Natural killer cell (primary cell): ENCODE measurements around the gene CUX1. TPM values are rescaled to one million over a fixed set of nuclear protein-coding genes. Genes with fewer than 3 reads are reported as not detected.

ENCODE experiments used
- ATAC-seq, 3 donors: fragments of 150-1000 bp in 2 of 3; fragments of 200-7000 bp in 1 of 3; cut with Tn5 transposase; 1 replicate in 1 of 3; 2 replicates in 2 of 3; pipeline ENCODE4 v1.10.0; 2021; ENCODE audit warnings: mild to moderate bottlenecking in 2 of 3, moderate library complexity in 2 of 3
- DNase-seq, 2 donors: peaks; one replicate each; pipeline versions ENCODE4 v3.0.0 to v3.0.0-alpha.2; 2013 to 2021; ENCODE audit warnings: mixed read lengths in 1 of 2
- H3K27ac ChIP-seq: one replicate; pipeline ENCODE4 v1.5.1; 2013; ENCODE audit warnings: mild to moderate bottlenecking, low read length
- H3K27me3 ChIP-seq: one replicate; pipeline ENCODE4 v1.6.1; 2013; ENCODE audit warnings: low read length; ENCODE audit not compliant: control insufficient read depth, insufficient read depth
- H3K36me3 ChIP-seq: one replicate; pipeline ENCODE4 v1.6.1; 2013; ENCODE audit warnings: low read length; ENCODE audit not compliant: control insufficient read depth, insufficient read depth
- H3K4me1 ChIP-seq: one replicate; pipeline ENCODE4 v1.6.1; 2013; ENCODE audit warnings: low read length; ENCODE audit not compliant: control insufficient read depth, insufficient read depth
- H3K4me3 ChIP-seq: one replicate; pipeline ENCODE4 v1.5.1; 2013; ENCODE audit warnings: low read length
- H3K9me3 ChIP-seq: one replicate; pipeline ENCODE4 v1.6.1; 2013; ENCODE audit warnings: low read length; ENCODE audit not compliant: control insufficient read depth, insufficient read depth
- H3K27ac Mint-ChIP-seq, 2 donors: one replicate each; pipeline ENCODE4 v1.8.0; 2022; ENCODE audit warnings: mild to moderate bottlenecking in 2 of 2, mixed read lengths in 2 of 2, moderate library complexity in 1 of 2
- H3K27me3 Mint-ChIP-seq, 2 donors: one replicate each; pipeline ENCODE4 v1.8.0; 2022; ENCODE audit warnings: low read depth in 2 of 2, mixed read lengths in 2 of 2
- H3K36me3 Mint-ChIP-seq: one replicate; pipeline ENCODE4 v1.8.0; 2022; ENCODE audit warnings: mixed read lengths
- H3K4me1 Mint-ChIP-seq, 2 donors: one replicate each; pipeline ENCODE4 v1.8.0; 2022; ENCODE audit warnings: mixed read lengths in 2 of 2
- H3K4me3 Mint-ChIP-seq: one replicate; pipeline ENCODE4 v1.8.0; 2022; ENCODE audit warnings: mild to moderate bottlenecking, moderate library complexity, mixed read lengths
- H3K9me3 Mint-ChIP-seq, 2 donors: one replicate each; pipeline ENCODE4 v1.8.0; 2022; ENCODE audit warnings: mixed read lengths in 2 of 2
- CTCF ChIP-seq: fragments of 200-600 bp; IDR thresholded peaks from one replicate; pipeline ENCODE4 v1.8.0; 2022; ENCODE audit warnings: antibody characterized with exemption
- WGBS: methylation state at CpG from one replicate; pipeline ENCODE4 v1.1.7; 2013; ENCODE audit warnings: missing lambda C conversion rate; ENCODE audit not compliant: insufficient coverage; 5-methylcytosine and 5-hydroxymethylcytosine counted together
- intact Hi-C: fragments of 100-400 bp; cut with micrococcal nuclease; formaldehyde crosslinking; loops from one replicate; pipeline ENCODE4 v1.14.2; 2022
- total RNA-seq, 4 donors: library from RNA; stranded (reverse); fragments of 120-200 nt in 1 of 4; gene quantifications; one replicate each; pipeline versions ENCODE4 v1.2.3 to v1.2.4, GENCODE V29; 2013 to 2022

Gene CUX1
- total RNA-seq, 3 donors from 2014 or later (not counting 1 experiment from before 2014, with no cell fraction given), result 59.8 to 77.4 (median 73.6) TPM

GRCh38 chr7:102117743-102118142, 300.3 kb downstream of the CUX1 start:
- peaks cover 12% of the 10 kb centered on the region for H3K36me3 ChIP-seq
- intact Hi-C loops, result no loop called here
- Mint-ChIP-seq H3K27ac (no peak overlapping the region), H3K4me1 (peaks cover 7 to 8% of the 10 kb centered on the region in 2 donors), H3K36me3 (peaks cover 15% of the 10 kb centered on the region), H3K4me3 (no peak overlapping the region), H3K27me3 (no peaks in the 10 kb centered on the region), H3K9me3 (no peaks in the 10 kb centered on the region)
- ATAC-seq (no peak), DNase-seq (no peak)
- no peak overlapping the region for H3K27ac ChIP-seq
- no peaks in the 10 kb centered on the region for H3K9me3 ChIP-seq
- H3K27me3 ChIP-seq, result no peaks in the 10 kb centered on the region
- 96% methylated on average over 6 of the region's 6 CpGs for WGBS
- no peak overlapping the region for H3K4me3 ChIP-seq
- TF ChIP-seq CTCF, result no peak
- peaks cover 7% of the 10 kb centered on the region for H3K4me1 ChIP-seq

- Mint-ChIP-seq H3K4me3 (no peak overlapping the region), H3K27me3 (no peaks in the 10 kb centered on the region), H3K4me1 (peaks cover 7 to 8% of the 10 kb centered on the region in 2 donors), H3K27ac (no peak overlapping the region), H3K36me3 (peaks cover 10% of the 10 kb centered on the region), H3K9me3 (no peaks in the 10 kb centered on the region)
- Histone ChIP-seq H3K4me3 (no peak overlapping the region), H3K4me1 (peaks cover 7% of the 10 kb centered on the region), H3K9me3 (no peaks in the 10 kb centered on the region), H3K36me3 (peaks cover 8% of the 10 kb centered on the region), H3K27ac (no peak overlapping the region), H3K27me3 (no peaks in the 10 kb centered on the region)
- 85% methylated on average over 14 of the region's 14 CpGs for WGBS
- ATAC-seq (no peak), DNase-seq (no peak)
- no peak for TF ChIP-seq CTCF
- intact Hi-C loops, result no loop called here
These were observed 301.8 kb downstream of the CUX1 start for GRCh38 chr7:102119213-102119651.

- TF ChIP-seq CTCF, result no peak
- H3K27me3 Mint-ChIP-seq, result no peaks in the 10 kb centered on the region
- H3K36me3 ChIP-seq, result peaks cover 8% of the 10 kb centered on the region
- no peaks in the 10 kb centered on the region for H3K27me3 ChIP-seq
- WGBS, result 95% methylated on average over 7 of the region's 7 CpGs
- ATAC-seq, result no peak
- H3K9me3 Mint-ChIP-seq, result no peaks in the 10 kb centered on the region
- H3K4me3 Mint-ChIP-seq, result no peak overlapping the region
- H3K4me3 ChIP-seq, result no peak overlapping the region
- H3K27ac Mint-ChIP-seq, result no peak overlapping the region
- peaks cover 10% of the 10 kb centered on the region for H3K36me3 Mint-ChIP-seq
- intact Hi-C loops, result no loop called here
- no peak for DNase-seq
- peaks cover 7% of the 10 kb centered on the region for H3K4me1 ChIP-seq
- H3K4me1 Mint-ChIP-seq, result peaks cover 7 to 8% of the 10 kb centered on the region in 2 donors
- no peak overlapping the region for H3K27ac ChIP-seq
- no peaks in the 10 kb centered on the region for H3K9me3 ChIP-seq
These were observed 302.5 kb downstream of the CUX1 start for GRCh38 chr7:102119925-102120324.

- Histone ChIP-seq H3K4me3 (no peak overlapping the region), H3K9me3 (no peaks in the 10 kb centered on the region), H3K27ac (no peak overlapping the region), H3K36me3 (peaks cover 2% of the 10 kb centered on the region), H3K27me3 (no peaks in the 10 kb centered on the region), H3K4me1 (peaks cover 7% of the 10 kb centered on the region)
- no peaks in the 10 kb centered on the region for H3K27me3 Mint-ChIP-seq
- H3K4me1 Mint-ChIP-seq, result peaks cover 7 to 8% of the 10 kb centered on the region in 2 donors
- H3K9me3 Mint-ChIP-seq, result no peaks in the 10 kb centered on the region
- intact Hi-C loops, result no loop called here
- no peak for DNase-seq
- H3K4me3 Mint-ChIP-seq, result no peak overlapping the region
- ATAC-seq, result no peak
- TF ChIP-seq CTCF, result no peak
- H3K27ac Mint-ChIP-seq, result no peak overlapping the region
- WGBS, result 95% methylated on average over 4 of the region's 5 CpGs
- H3K36me3 Mint-ChIP-seq, result peaks cover 5% of the 10 kb centered on the region
These were observed 303.3 kb downstream of the CUX1 start for GRCh38 chr7:102120666-102121195.
